Calu3 (cell line): ENCODE data around the gene CDK5RAP2. TPM values are rescaled to one million over a fixed set of nuclear protein-coding genes. Genes with fewer than 3 reads are reported as not detected.

ENCODE experiments used
- BruUV-seq: library from RNA; stranded (reverse); fragments of 400-500 nt; replicated peaks from 2 replicates; lab custom pipeline; 2021; lab: Mats Ljungman, UMichigan
- CTCF ChIA-PET: fragments of 300-600 bp; sonication (Branson Sonifier 250); formaldehyde crosslinking; loops from one replicate; lab custom pipeline; 2022; ENCODE audit warnings: antibody characterized with exemption; lab: Charles Lee
- DNase-seq: peaks from one replicate; pipeline ENCODE4 v3.0.0; 2022
- H3K27ac Mint-ChIP-seq: one replicate; pipeline ENCODE4 v1.8.0; 2022; ENCODE audit warnings: mixed read lengths; ENCODE audit not compliant: unreplicated experiment
- H3K27me3 Mint-ChIP-seq: one replicate; pipeline ENCODE4 v1.8.0; 2022; ENCODE audit warnings: mixed read lengths; ENCODE audit not compliant: unreplicated experiment
- H3K36me3 Mint-ChIP-seq: one replicate; pipeline ENCODE4 v1.8.0; 2022; ENCODE audit warnings: mild to moderate bottlenecking, moderate library complexity, mixed read lengths; ENCODE audit not compliant: insufficient read depth, unreplicated experiment
- H3K4me1 Mint-ChIP-seq: one replicate; pipeline ENCODE4 v1.8.0; 2022; ENCODE audit warnings: mild to moderate bottlenecking, low read depth, mixed read lengths; ENCODE audit not compliant: unreplicated experiment
- H3K4me3 Mint-ChIP-seq: one replicate; pipeline ENCODE4 v1.8.0; 2022; ENCODE audit warnings: mild to moderate bottlenecking, low read depth, moderate library complexity, mixed read lengths; ENCODE audit not compliant: unreplicated experiment
- H3K9me3 Mint-ChIP-seq: one replicate; pipeline ENCODE4 v1.8.0; 2022; ENCODE audit warnings: low read depth, mixed read lengths; ENCODE audit not compliant: unreplicated experiment
- intact Hi-C: fragments of 100-400 bp; cut with micrococcal nuclease; formaldehyde crosslinking; loops from one replicate; pipeline ENCODE4 v1.10.0; 2022; ENCODE audit not compliant: unreplicated experiment
- total RNA-seq: library from RNA; stranded (reverse); gene quantifications from 2 replicates; pipeline ENCODE4 v1.2.3, GENCODE V29; 2022
- TF ChIP-seq, protein P1 (sequence below): fragments of 200-600 bp; IDR thresholded peaks from one replicate; pipeline ENCODE4 v1.8.0; 2022; ENCODE audit warnings: antibody characterized with exemption; ENCODE audit not compliant: unreplicated experiment

CDK5RAP2 gene
- total RNA-seq, 1 experiment from 2014 or later, result 40.7 TPM

DNA sequence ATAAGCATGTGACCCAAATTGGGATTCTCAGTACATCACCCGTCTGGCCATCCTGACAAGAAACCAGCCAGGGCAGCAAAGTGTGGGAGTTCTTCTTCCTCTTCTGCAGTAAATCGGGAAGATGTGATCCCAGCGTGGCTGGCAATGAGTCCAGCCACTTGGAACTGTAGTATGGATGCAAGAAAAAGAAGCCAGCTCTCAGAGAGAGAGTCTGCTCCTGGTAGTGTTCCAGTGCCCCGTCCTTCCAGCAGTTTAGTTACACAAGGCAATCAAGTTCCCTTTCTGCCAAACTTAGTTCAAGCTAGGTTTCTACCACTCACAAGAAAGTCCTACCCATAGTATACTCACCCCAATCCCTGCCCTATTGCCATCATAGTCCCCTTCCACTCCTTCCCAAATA, 65.6 kb downstream of the CDK5RAP2 start:
- TF ChIP-seq, protein P1, sequence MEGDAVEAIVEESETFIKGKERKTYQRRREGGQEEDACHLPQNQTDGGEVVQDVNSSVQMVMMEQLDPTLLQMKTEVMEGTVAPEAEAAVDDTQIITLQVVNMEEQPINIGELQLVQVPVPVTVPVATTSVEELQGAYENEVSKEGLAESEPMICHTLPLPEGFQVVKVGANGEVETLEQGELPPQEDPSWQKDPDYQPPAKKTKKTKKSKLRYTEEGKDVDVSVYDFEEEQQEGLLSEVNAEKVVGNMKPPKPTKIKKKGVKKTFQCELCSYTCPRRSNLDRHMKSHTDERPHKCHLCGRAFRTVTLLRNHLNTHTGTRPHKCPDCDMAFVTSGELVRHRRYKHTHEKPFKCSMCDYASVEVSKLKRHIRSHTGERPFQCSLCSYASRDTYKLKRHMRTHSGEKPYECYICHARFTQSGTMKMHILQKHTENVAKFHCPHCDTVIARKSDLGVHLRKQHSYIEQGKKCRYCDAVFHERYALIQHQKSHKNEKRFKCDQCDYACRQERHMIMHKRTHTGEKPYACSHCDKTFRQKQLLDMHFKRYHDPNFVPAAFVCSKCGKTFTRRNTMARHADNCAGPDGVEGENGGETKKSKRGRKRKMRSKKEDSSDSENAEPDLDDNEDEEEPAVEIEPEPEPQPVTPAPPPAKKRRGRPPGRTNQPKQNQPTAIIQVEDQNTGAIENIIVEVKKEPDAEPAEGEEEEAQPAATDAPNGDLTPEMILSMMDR, result no peak
- no peak for DNase-seq
- H3K4me3 Mint-ChIP-seq, result no peak overlapping the region
- CTCF ChIA-PET, result no interaction called here
- H3K36me3 Mint-ChIP-seq, result no peaks in the 10 kb centered on the region
- no peaks in the 10 kb centered on the region for H3K4me1 Mint-ChIP-seq
- no peak overlapping the region for H3K27ac Mint-ChIP-seq
- BruUV-seq, result no TSS peak
- intact Hi-C loops, result no loop called here
- H3K27me3 Mint-ChIP-seq, result no peaks in the 10 kb centered on the region
- H3K9me3 Mint-ChIP-seq, result no peaks in the 10 kb centered on the region

DNA sequence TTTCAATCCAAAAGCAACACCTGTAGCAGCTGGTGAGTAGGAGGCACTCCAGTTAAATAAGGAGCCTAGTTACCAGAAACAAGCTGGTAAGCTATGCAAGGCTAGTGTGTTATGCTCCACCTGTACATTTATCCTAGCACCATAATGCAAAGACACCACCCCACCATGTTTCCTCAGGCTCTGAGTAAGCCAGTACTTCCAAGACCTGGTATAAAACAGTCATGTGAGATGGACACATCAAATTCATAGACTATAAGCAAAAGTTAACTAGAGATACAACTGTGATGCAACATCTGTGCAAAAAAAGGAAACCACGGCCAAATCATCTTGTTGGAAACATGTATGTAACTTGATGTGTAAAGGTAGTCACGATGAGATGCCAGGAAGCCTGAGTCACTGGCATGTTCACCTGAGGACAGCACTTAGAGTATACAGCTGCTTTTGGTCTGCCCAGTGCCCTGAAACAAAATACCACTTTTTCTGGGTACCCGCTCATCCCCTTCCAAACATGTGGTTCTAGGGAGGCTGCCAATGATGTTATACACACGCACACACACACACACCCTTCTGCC, 66.1 kb downstream of the CDK5RAP2 start:
- no peak for DNase-seq
- no peak overlapping the region for H3K27ac Mint-ChIP-seq
- CTCF ChIA-PET, result no interaction called here
- no peak overlapping the region for H3K4me3 Mint-ChIP-seq
- no peaks in the 10 kb centered on the region for H3K9me3 Mint-ChIP-seq
- no TSS peak for BruUV-seq
- TF ChIP-seq, protein P1, result no peak
- no peaks in the 10 kb centered on the region for H3K36me3 Mint-ChIP-seq
- no peaks in the 10 kb centered on the region for H3K4me1 Mint-ChIP-seq
- intact Hi-C loops, result no loop called here
- no peaks in the 10 kb centered on the region for H3K27me3 Mint-ChIP-seq

DNA sequence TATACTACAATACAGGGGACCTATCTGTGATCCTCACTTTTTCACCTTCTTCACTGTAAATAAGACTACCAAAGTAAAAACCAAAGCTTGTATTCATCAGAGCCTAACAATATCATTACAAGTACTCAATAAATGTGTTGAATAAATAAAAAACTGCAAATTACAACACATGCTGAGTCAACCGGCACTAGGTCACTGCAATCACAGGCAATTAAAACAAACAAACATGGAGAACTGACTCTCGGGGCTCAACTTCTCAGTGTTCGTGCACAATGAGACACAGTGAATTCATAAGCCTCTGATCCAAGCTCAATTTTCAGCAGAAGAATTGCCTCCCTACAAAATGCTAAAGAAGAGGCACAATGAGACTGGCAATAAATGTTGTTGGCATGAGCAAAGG, 69.2 kb downstream of the CDK5RAP2 start:
- H3K27ac Mint-ChIP-seq, result no peak overlapping the region
- TF ChIP-seq, protein P1, result no peak
- no TSS peak for BruUV-seq
- H3K27me3 Mint-ChIP-seq, result no peaks in the 10 kb centered on the region
- H3K4me1 Mint-ChIP-seq, result no peaks in the 10 kb centered on the region
- intact Hi-C loops, result no loop called here
- no peak for DNase-seq
- CTCF ChIA-PET, result interaction anchor here (1.0 kb wide), 1 partner anchor 35 kb away, joined by 3 read pairs; no protein-coding TSS in a partner anchor
- H3K4me3 Mint-ChIP-seq, result no peak overlapping the region
- no peaks in the 10 kb centered on the region for H3K9me3 Mint-ChIP-seq
- no peaks in the 10 kb centered on the region for H3K36me3 Mint-ChIP-seq

DNA sequence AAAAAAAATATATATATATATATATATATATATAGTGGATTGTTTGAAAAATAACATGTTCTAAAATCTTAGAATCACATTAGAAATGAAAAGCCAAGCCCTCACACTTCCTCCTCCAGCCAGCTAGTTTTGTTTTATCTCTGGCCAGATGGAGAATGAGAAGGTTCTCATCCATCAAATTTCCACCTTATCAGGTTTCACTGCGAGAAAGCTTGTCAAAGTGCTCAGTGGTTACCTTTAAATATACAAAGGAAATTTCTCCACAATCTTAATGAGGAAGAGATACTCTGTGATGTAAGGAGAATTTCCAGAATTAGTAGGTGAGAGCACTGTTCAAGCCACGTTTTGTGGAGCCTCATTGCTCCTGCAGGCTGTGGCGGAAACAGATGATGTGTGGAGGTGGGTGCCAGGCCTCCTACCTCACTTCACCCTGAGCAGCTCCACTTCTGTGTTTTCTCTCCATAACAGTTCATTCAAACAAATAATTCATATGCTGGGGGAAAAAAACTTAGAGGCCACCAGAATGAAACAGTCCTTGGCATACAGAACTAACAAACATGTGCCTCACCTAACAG, 71.9 kb downstream of the CDK5RAP2 start:
- Mint-ChIP-seq H3K36me3 (peaks cover 5% of the 10 kb centered on the region), H3K4me3 (no peak overlapping the region), H3K27ac (no peak overlapping the region), H3K4me1 (no peaks in the 10 kb centered on the region), H3K27me3 (no peaks in the 10 kb centered on the region), H3K9me3 (no peaks in the 10 kb centered on the region)
- no peak for DNase-seq
- TF ChIP-seq, protein P1, result no peak
- intact Hi-C loops, result no loop called here
- BruUV-seq, result no TSS peak
- CTCF ChIA-PET, result interaction anchor here (0.6 kb wide), 2 partner anchors 52 to 53 kb away, joined by 4 to 5 read pairs; no protein-coding TSS in a partner anchor
